Stimulated activated naive CD8-positive, alpha-beta T cell treated with anti-CD3 and anti-CD28 coated beads, Interleukin-15, Interleukin-2, amounts not matched to agents 100 ng/mL and 50 ng/mL, for 24 hours (primary cell): ENCODE data around the gene GSDMA.

Source experiments
- H3K27ac Mint-ChIP-seq: one replicate; pipeline ENCODE4 v1.8.0; 2021; ENCODE audit warnings: mild to moderate bottlenecking, mixed read lengths
- H3K27me3 Mint-ChIP-seq: one replicate; pipeline ENCODE4 v1.8.0; 2021; ENCODE audit warnings: mixed read lengths
- H3K36me3 Mint-ChIP-seq: one replicate; pipeline ENCODE4 v1.8.0; 2021; ENCODE audit warnings: low read depth, mixed read lengths
- H3K4me1 Mint-ChIP-seq: one replicate; pipeline ENCODE4 v1.8.0; 2021; ENCODE audit warnings: low read depth, mixed read lengths
- H3K4me3 Mint-ChIP-seq: one replicate; pipeline ENCODE4 v1.8.0; 2021; ENCODE audit warnings: mild to moderate bottlenecking, mixed read lengths
- H3K9me3 Mint-ChIP-seq: one replicate; pipeline ENCODE4 v1.8.0; 2021; ENCODE audit warnings: mixed read lengths

The GSDMA gene

GRCh38 chr17:39962642-39963220 lies at the start of gene GSDMA:
TSS of gene GSDMA (plus strand) at chr17:39963004. CDS start at chr17:39965688, 2,684 bp downstream.
- Mint-ChIP-seq H3K4me3 (no peak within 1 kb of the TSS), H3K9me3 (no peaks in the 10 kb centered on the region), H3K27ac (peak within 1 kb of the TSS; percentile 62), H3K4me1 (peaks cover 23% of the 10 kb centered on the region), H3K36me3 (no peaks in the 10 kb centered on the region), H3K27me3 (no peaks in the 10 kb centered on the region)

DNA sequence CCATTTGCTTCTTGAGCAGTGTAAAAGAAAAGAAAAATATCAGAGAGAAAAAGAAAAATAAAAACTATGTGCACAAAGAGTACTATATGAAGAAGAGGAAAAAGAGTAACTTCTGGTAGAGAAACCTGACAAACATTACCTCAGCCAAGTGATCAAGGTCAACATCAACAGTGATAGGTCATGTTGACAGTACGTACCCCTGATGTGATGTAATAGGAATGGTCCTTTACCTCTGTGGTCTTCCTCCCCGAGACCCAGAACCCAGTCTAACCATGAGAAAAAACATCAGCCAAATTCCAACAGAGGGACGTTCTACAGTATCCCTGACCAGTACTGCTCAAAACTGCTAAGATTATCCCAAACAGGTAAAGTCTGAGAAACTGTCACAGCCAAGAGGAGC lies 48.8 kb upstream of the GSDMA start:
- Mint-ChIP-seq H3K27me3 (no peaks in the 10 kb centered on the region), H3K4me1 (peaks cover 26% of the 10 kb centered on the region), H3K9me3 (no peaks in the 10 kb centered on the region), H3K27ac (peak overlapping the region; percentile 28), H3K36me3 (peaks cover 42% of the 10 kb centered on the region), H3K4me3 (no peak overlapping the region)

- no peaks in the 10 kb centered on the region for H3K27me3 Mint-ChIP-seq
- no peak overlapping the region for H3K4me3 Mint-ChIP-seq
- no peak overlapping the region for H3K27ac Mint-ChIP-seq
- peaks cover 37% of the 10 kb centered on the region for H3K4me1 Mint-ChIP-seq
- peaks cover 39% of the 10 kb centered on the region for H3K36me3 Mint-ChIP-seq
- H3K9me3 Mint-ChIP-seq = no peaks in the 10 kb centered on the region
Observed at GRCh38 chr17:39915559-39915958, 47.2 kb upstream of the GSDMA start.

GRCh38 chr17:39916918-39917317 lies 45.9 kb upstream of the GSDMA start:
- Mint-ChIP-seq H3K9me3 (no peaks in the 10 kb centered on the region), H3K4me3 (no peak overlapping the region), H3K4me1 (peaks cover 51% of the 10 kb centered on the region), H3K27ac (no peak overlapping the region), H3K27me3 (no peaks in the 10 kb centered on the region), H3K36me3 (peaks cover 39% of the 10 kb centered on the region)

DNA sequence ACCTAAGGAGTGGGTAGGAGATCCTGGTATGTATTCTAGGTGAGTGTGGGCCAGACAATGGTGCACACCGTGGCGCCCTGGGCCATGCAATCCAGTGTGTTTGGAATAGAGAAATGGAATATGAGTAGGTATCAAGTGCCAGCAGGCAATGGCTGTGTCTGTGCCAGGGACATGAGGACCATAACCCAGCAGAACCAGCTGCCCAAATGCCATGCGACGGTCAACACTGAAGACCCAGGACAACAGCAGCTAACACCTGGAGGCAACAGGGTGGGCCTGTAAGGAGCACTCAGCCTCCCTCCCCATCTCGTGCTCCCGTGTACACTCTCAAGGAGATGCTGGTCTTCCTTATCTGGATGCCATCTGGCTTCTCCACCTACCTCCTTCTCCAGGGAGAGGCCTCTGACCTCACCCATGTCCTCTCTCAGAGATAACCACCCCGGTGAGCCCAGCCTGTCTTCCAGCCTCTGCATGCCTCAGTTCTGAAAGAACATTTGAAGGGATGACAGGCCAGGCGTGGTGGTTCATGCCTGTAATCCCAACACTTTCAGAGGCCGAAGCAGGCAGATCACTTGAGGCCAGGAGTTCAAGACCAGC lies 43.6 kb upstream of the GSDMA start:
- Mint-ChIP-seq H3K9me3 (no peaks in the 10 kb centered on the region), H3K27ac (no peak overlapping the region), H3K27me3 (no peaks in the 10 kb centered on the region), H3K4me1 (peaks cover 74% of the 10 kb centered on the region), H3K36me3 (peaks cover 44% of the 10 kb centered on the region), H3K4me3 (no peak overlapping the region)

DNA sequence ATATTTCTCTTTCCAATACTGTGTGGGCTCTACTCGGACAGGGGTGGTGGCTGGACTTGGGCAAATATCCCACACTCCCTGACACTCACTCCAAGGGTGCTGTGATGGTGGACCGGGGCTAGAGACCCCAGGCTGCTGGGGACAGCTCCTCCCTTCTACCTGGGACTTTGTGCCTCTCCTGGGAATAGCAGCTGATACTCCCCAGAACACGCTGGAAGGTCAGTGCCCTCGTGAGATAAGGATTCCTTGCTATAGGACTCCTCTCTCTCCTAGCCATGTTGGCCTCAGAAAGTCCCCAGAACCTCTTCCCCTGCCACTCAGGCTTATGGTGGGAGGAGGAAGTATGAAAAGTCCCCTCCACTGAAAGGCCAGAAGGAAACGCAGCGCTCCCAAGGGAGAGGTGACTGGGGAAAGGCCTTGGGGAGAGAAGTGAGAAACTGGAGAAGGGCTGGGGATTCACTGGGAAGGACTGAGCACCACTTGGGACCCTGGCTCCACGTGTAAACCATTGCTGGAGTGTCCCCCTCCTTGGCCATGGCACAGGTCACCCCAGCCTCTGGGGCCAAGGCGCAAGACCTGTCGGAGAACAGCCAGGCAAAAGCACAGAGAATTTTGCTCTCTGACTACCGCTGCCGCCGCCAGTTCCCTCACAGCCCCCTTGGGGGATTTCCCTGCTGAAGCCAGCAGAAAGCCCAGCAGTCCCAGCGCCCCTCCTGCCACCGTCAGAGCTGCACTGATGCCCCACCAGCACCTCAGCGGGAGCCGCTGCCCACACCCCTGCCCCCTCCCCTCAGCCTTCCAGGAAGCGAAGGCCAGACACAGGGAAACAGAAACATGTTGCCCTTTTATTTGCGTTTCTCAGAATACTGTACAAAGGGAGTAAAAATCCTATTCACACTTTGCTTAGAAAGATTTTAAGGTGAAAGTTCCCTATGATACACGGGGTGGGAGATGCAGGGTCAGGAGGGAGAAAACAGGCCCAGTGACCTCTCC lies 42.3 kb upstream of the GSDMA start:
- Mint-ChIP-seq H3K4me1 (peaks cover 87% of the 10 kb centered on the region), H3K27me3 (no peaks in the 10 kb centered on the region), H3K9me3 (no peaks in the 10 kb centered on the region), H3K27ac (peak overlapping the region; percentile 91), H3K36me3 (peaks cover 48% of the 10 kb centered on the region), H3K4me3 (peak overlapping the region; percentile 43)

DNA sequence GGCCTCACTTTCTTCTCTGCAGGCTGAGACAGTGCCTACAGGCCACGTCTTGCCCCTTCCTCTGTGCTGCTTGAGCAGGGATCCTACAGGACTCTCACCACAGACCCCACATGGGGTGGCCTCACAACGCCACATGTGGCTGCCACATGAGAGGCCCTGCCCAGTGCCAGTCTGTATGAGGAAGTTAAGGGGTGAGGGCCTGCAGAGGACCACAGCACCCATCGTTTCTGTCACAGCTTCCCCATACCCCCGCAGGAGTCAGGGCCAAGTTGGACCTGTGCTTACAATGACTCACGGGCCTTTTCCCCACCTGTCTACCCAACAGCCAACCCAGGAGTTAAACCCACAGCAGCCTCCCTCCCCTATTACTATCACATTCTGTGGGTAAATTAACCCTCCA lies 41.5 kb upstream of the GSDMA start:
- H3K4me3 Mint-ChIP-seq = peak overlapping the region; percentile 40
- no peaks in the 10 kb centered on the region for H3K27me3 Mint-ChIP-seq
- peak overlapping the region; percentile 91 for H3K27ac Mint-ChIP-seq
- H3K36me3 Mint-ChIP-seq = peaks cover 48% of the 10 kb centered on the region
- H3K9me3 Mint-ChIP-seq = no peaks in the 10 kb centered on the region
- peaks cover 90% of the 10 kb centered on the region for H3K4me1 Mint-ChIP-seq

GRCh38 chr17:39922006-39922405 lies 40.8 kb upstream of the GSDMA start:
- H3K27me3 Mint-ChIP-seq = no peaks in the 10 kb centered on the region
- H3K36me3 Mint-ChIP-seq = peaks cover 41% of the 10 kb centered on the region
- peak overlapping the region; percentile 91 for H3K27ac Mint-ChIP-seq
- H3K4me1 Mint-ChIP-seq = peaks cover 85% of the 10 kb centered on the region
- H3K9me3 Mint-ChIP-seq = no peaks in the 10 kb centered on the region
- H3K4me3 Mint-ChIP-seq = peak overlapping the region; percentile 40

DNA sequence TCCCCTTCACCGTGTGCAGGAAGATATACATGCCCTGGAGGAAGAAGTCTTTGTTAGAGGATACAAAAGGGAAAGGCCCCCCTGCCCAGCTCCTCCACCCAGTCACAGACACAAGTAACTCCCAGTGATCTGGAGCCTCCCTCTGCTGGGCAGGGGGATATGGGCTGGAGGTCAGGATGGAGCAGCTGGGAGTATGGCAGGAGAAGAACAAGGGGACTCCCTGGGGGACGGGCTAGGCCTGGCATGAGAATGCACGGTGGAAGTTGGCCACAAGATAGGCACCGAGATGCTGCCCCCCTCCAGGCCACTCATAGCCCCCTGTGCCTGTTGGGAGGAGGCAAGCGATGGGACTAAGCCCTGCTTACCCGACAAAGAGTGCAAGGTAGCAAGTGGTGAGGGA lies 39.6 kb upstream of the GSDMA start:
- H3K27ac Mint-ChIP-seq = peak overlapping the region; percentile 91
- H3K9me3 Mint-ChIP-seq = no peaks in the 10 kb centered on the region
- no peak overlapping the region for H3K4me3 Mint-ChIP-seq
- peaks cover 86% of the 10 kb centered on the region for H3K4me1 Mint-ChIP-seq
- H3K27me3 Mint-ChIP-seq = no peaks in the 10 kb centered on the region
- H3K36me3 Mint-ChIP-seq = peaks cover 32% of the 10 kb centered on the region

GRCh38 chr17:39923836-39924690 lies 38.7 kb upstream of the GSDMA start:
- no peaks in the 10 kb centered on the region for H3K27me3 Mint-ChIP-seq

GRCh38 chr17:39924691-39925055 lies 38.1 kb upstream of the GSDMA start:
- Mint-ChIP-seq H3K36me3 (peaks cover 23% of the 10 kb centered on the region), H3K4me3 (peak overlapping the region; percentile 90), H3K4me1 (peaks cover 89% of the 10 kb centered on the region), H3K9me3 (no peaks in the 10 kb centered on the region), H3K27me3 (no peaks in the 10 kb centered on the region), H3K27ac (peak overlapping the region; percentile 88)

More at GRCh38 chr17:39923836-39924690, 38.7 kb upstream of the GSDMA start:
- Mint-ChIP-seq H3K36me3 (peaks cover 27% of the 10 kb centered on the region), H3K9me3 (no peaks in the 10 kb centered on the region), H3K4me1 (peaks cover 87% of the 10 kb centered on the region), H3K4me3 (peak overlapping the region; percentile 90), H3K27ac (peak overlapping the region; percentile 91)

GRCh38 chr17:39925282-39926134 lies 37.3 kb upstream of the GSDMA start:
- Mint-ChIP-seq H3K4me1 (peaks cover 83% of the 10 kb centered on the region), H3K27ac (peak overlapping the region; percentile 88), H3K4me3 (peak overlapping the region; percentile 90), H3K9me3 (no peaks in the 10 kb centered on the region), H3K36me3 (peaks cover 23% of the 10 kb centered on the region), H3K27me3 (no peaks in the 10 kb centered on the region)

- Mint-ChIP-seq H3K36me3 (peaks cover 23% of the 10 kb centered on the region), H3K4me1 (peaks cover 77% of the 10 kb centered on the region), H3K4me3 (peak overlapping the region; percentile 90), H3K9me3 (no peaks in the 10 kb centered on the region), H3K27me3 (no peaks in the 10 kb centered on the region), H3K27ac (peak overlapping the region; percentile 88)
Observed at GRCh38 chr17:39926135-39926587, 36.6 kb upstream of the GSDMA start.
